ENCODE results near the gene CIAO2A.
"Not testable (repeated sequence)": the region's sequence is repeated elsewhere in the genome, so short reads cannot be mapped to it uniquely, and the experiment has no call there.

CIAO2A gene

GRCh38 chr15:64092075-64092820 lies 1.4 kb downstream of the CIAO2A start:
- no peak for TF ChIP-seq CTCF (IDR thresholded peaks at IDR 0.05; ENCODE audit: insufficient read depth, low read depth, low read length, missing control alignments)
- no peak for DNase-seq (ENCODE audit: low read depth)
- peak overlapping the region; percentile 80 for H3K4me3 ChIP-seq (ENCODE audit: low read length)

- no peak for DNase-seq (ENCODE audit: low read depth)
- no peak for TF ChIP-seq CTCF (IDR thresholded peaks at IDR 0.05; ENCODE audit: insufficient read depth, low read depth, low read length, missing control alignments)
- H3K4me3 ChIP-seq (ENCODE audit: low read length), result no peak overlapping the region
Measured at GRCh38 chr15:64090527-64090926, 3.1 kb downstream of the CIAO2A start.

GRCh38 chr15:64089543-64090280 lies 3.9 kb downstream of the CIAO2A start:
- no peak for TF ChIP-seq CTCF (IDR thresholded peaks at IDR 0.05; ENCODE audit: insufficient read depth, low read depth, low read length, missing control alignments)
- DNase-seq (ENCODE audit: low read depth), result no peak
- no peak overlapping the region for H3K4me3 ChIP-seq (ENCODE audit: low read length)

- no peak overlapping the region for H3K4me3 ChIP-seq (ENCODE audit: low read length)
- TF ChIP-seq CTCF (IDR thresholded peaks at IDR 0.05; ENCODE audit: insufficient read depth, low read depth, low read length, missing control alignments), result no peak
- no peak for DNase-seq (ENCODE audit: low read depth)
Measured at GRCh38 chr15:64082757-64083156, 10.9 kb downstream of the CIAO2A start.

GRCh38 chr15:64073496-64073895 lies 20.1 kb downstream of the CIAO2A start:
- H3K4me3 ChIP-seq (ENCODE audit: low read length); DNase-seq (ENCODE audit: low read depth): not testable (repeated sequence)

GRCh38 chr15:64072812-64073211 lies 20.8 kb downstream of the CIAO2A start:
- no peak for TF ChIP-seq CTCF (IDR thresholded peaks at IDR 0.05; ENCODE audit: insufficient read depth, low read depth, low read length, missing control alignments)
- no peak for DNase-seq (ENCODE audit: low read depth)
- no peak overlapping the region for H3K4me3 ChIP-seq (ENCODE audit: low read length)

GRCh38 chr15:64071931-64072765 lies 21.5 kb downstream of the CIAO2A start:
- no peak overlapping the region for H3K4me3 ChIP-seq (ENCODE audit: low read length)
- no peak for DNase-seq (ENCODE audit: low read depth)
- TF ChIP-seq CTCF (IDR thresholded peaks at IDR 0.05; ENCODE audit: insufficient read depth, low read depth, low read length, missing control alignments), result no peak

Measured in epithelial cell of esophagus (primary cell).